Activated CD4-positive, alpha-beta T cell treated with anti-CD3 and anti-CD28 coated beads for 36 hours (primary cell): ENCODE measurements around the gene NCR3LG1. TPM values are rescaled to one million over a fixed set of nuclear protein-coding genes. Genes with fewer than 3 reads are reported as not detected.

Experiments
- ATAC-seq: fragments of 200-7000 bp; cut with Tn5 transposase; one replicate; pipeline ENCODE4 v1.10.0; 2021; ENCODE audit warnings: mild to moderate bottlenecking, moderate library complexity
- CTCF ChIA-PET: fragments of 350-600 bp; sonication (Branson Sonifier 250); formaldehyde crosslinking; loops from one replicate; lab custom pipeline; 2021; ENCODE audit warnings: antibody characterized with exemption; lab: Charles Lee
- POLR2A ChIA-PET: fragments of 350-600 bp; sonication (Branson Sonifier 250); formaldehyde crosslinking; loops from one replicate; lab custom pipeline; 2021; ENCODE audit warnings: antibody characterized with exemption, inconsistent platforms; lab: Charles Lee
- DNase-seq: peaks from one replicate; pipeline ENCODE4 v3.0.0-alpha.2; 2020
- H3K27ac Mint-ChIP-seq: one replicate; pipeline ENCODE4 v1.8.0; 2021; ENCODE audit warnings: mixed read lengths
- H3K27me3 Mint-ChIP-seq: one replicate; pipeline ENCODE4 v1.8.0; 2021; ENCODE audit warnings: mixed read lengths
- H3K36me3 Mint-ChIP-seq: one replicate; pipeline ENCODE4 v1.8.0; 2021; ENCODE audit warnings: low read depth, mixed read lengths
- H3K4me1 Mint-ChIP-seq: one replicate; pipeline ENCODE4 v1.8.0; 2021; ENCODE audit warnings: mixed read lengths
- H3K4me3 Mint-ChIP-seq: one replicate; pipeline ENCODE4 v1.8.0; 2021; ENCODE audit warnings: mild to moderate bottlenecking, moderate library complexity, mixed read lengths
- H3K9me3 Mint-ChIP-seq: one replicate; pipeline ENCODE4 v1.8.0; 2021; ENCODE audit warnings: low read depth, mixed read lengths
- intact Hi-C, 2 experiments: fragments of 100-400 bp; cut with DNase I in 1 of 2; cut with micrococcal nuclease in 1 of 2; formaldehyde crosslinking; loops; one replicate each; pipeline versions ENCODE4 v1.14.2 to v1.15.1; 2022 to 2024; cut with DNase I, micrococcal nuclease
- total RNA-seq, 2 experiments: library from RNA; stranded (reverse); gene quantifications; one replicate each; pipeline ENCODE4 v1.2.3, GENCODE V29; 2021

Gene NCR3LG1
- total RNA-seq, 2 experiments from 2014 or later, result 0.80 to 0.86 TPM

DNA sequence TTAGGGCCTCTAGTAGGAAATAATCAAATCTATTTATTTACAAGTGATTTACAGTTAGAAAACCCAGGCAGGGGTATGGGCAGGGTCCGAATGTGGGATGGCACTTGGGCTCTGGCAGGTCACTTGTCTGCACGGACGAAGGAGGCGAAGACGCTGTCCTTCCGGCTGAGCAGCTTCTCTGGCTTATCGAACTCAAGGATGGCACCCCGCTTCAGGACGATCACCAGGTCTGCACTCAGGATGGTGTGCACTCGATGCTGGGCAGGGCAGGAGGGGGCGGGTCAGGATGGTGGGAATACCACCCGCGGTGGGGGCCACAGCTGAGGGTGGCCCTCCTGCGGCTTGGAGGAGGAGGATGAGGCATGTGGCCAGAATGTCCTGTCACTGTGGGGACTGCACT is 41.3 kb downstream of the NCR3LG1 start:
- no peak for ATAC-seq
- Mint-ChIP-seq H3K4me3 (no peak overlapping the region), H3K9me3 (no peaks in the 10 kb centered on the region), H3K4me1 (peaks cover 3% of the 10 kb centered on the region), H3K27ac (no peak overlapping the region), H3K27me3 (peaks cover 2% of the 10 kb centered on the region), H3K36me3 (no peaks in the 10 kb centered on the region)
- CTCF ChIA-PET, result interaction anchor here (0.9 kb wide), 1 partner anchor 10 kb away, joined by 4 read pairs; no protein-coding TSS in a partner anchor
- POLR2A ChIA-PET, result no interaction called here
- no peak for DNase-seq
- intact Hi-C loops, result no loop called here

- DNase-seq, result no peak
- no peak for ATAC-seq
- peaks cover 2% of the 10 kb centered on the region for H3K27me3 Mint-ChIP-seq
- intact Hi-C loops, result no loop called here
- no peaks in the 10 kb centered on the region for H3K36me3 Mint-ChIP-seq
- CTCF ChIA-PET, result interaction anchor here (0.6 to 0.9 kb wide), 5 partner anchors 11 to 165 kb away, joined by 3 to 5 read pairs (median 3); no protein-coding TSS in a partner anchor
- no peak overlapping the region for H3K27ac Mint-ChIP-seq
- no peaks in the 10 kb centered on the region for H3K9me3 Mint-ChIP-seq
- peaks cover 3% of the 10 kb centered on the region for H3K4me1 Mint-ChIP-seq
- H3K4me3 Mint-ChIP-seq, result no peak overlapping the region
- POLR2A ChIA-PET, result no interaction called here
Observed at GRCh38 chr11:17393472-17393871, 41.9 kb downstream of the NCR3LG1 start.

GRCh38 chr11:17394743-17395390 is 43.3 kb downstream of the NCR3LG1 start:
- Mint-ChIP-seq H3K27ac (no peak overlapping the region), H3K27me3 (no peaks in the 10 kb centered on the region), H3K36me3 (no peaks in the 10 kb centered on the region), H3K4me3 (no peak overlapping the region), H3K9me3 (no peaks in the 10 kb centered on the region), H3K4me1 (peaks cover 3% of the 10 kb centered on the region)
- intact Hi-C loops, result no loop called here
- POLR2A ChIA-PET, result no interaction called here
- ATAC-seq (no peak), DNase-seq (no peak)
- CTCF ChIA-PET, result no interaction called here

- ChIA-PET POLR2A (no interaction called here), CTCF (no interaction called here)
- no peaks in the 10 kb centered on the region for H3K9me3 Mint-ChIP-seq
- H3K4me1 Mint-ChIP-seq, result no peaks in the 10 kb centered on the region
- intact Hi-C loops, result no loop called here
- no peak overlapping the region for H3K27ac Mint-ChIP-seq
- no peaks in the 10 kb centered on the region for H3K27me3 Mint-ChIP-seq
- ATAC-seq (no peak), DNase-seq (no peak)
- no peaks in the 10 kb centered on the region for H3K36me3 Mint-ChIP-seq
- H3K4me3 Mint-ChIP-seq, result no peak overlapping the region
Observed at GRCh38 chr11:17395554-17395961, 44.0 kb downstream of the NCR3LG1 start.

DNA sequence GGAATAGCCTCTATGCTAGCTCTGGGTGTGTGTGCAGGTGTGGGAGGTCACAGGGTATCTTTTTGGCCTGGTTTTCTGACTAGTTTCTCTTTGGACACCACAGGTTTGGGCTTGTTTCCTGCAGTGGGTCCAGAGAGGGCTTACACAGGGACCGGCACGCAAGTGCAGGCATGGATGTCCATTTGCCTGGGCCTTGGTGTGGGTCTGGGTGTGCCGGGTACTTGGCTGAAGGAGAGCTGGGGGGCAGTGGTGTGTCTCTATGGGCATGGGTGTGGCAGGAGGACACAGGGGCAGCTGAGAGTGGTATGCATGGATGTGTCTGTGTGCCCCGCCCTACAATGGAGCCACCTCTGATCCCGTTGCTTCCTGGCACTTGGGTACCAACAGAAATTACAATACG is 44.4 kb downstream of the NCR3LG1 start:
- Mint-ChIP-seq H3K27me3 (no peaks in the 10 kb centered on the region), H3K27ac (no peak overlapping the region), H3K4me3 (no peak overlapping the region), H3K9me3 (no peaks in the 10 kb centered on the region), H3K4me1 (no peaks in the 10 kb centered on the region), H3K36me3 (no peaks in the 10 kb centered on the region)
- DNase-seq, result no peak
- POLR2A ChIA-PET, result no interaction called here
- ATAC-seq, result no peak
- intact Hi-C loops, result no loop called here
- CTCF ChIA-PET, result interaction anchor here (0.8 kb wide), 1 partner anchor 24 kb away, joined by 3 read pairs; no protein-coding TSS in a partner anchor

- ATAC-seq (no peak), DNase-seq (no peak)
- no peaks in the 10 kb centered on the region for H3K4me1 Mint-ChIP-seq
Observed at GRCh38 chr11:17396598-17397310, 45.2 kb downstream of the NCR3LG1 start.

GRCh38 chr11:17397311-17398002 is 45.9 kb downstream of the NCR3LG1 start:
- DNase-seq (no peak), ATAC-seq (no peak)
- intact Hi-C loops, result no loop called here
- ChIA-PET CTCF (interaction anchor here (1.7 kb wide), 1 partner anchor 9 kb away, joined by 5 read pairs; the partner anchor contains the start of gene KCNJ11), POLR2A (no interaction called here)
- no peak overlapping the region for H3K4me3 Mint-ChIP-seq
- no peaks in the 10 kb centered on the region for H3K4me1 Mint-ChIP-seq
- no peak overlapping the region for H3K27ac Mint-ChIP-seq
- no peaks in the 10 kb centered on the region for H3K9me3 Mint-ChIP-seq
- H3K36me3 Mint-ChIP-seq, result no peaks in the 10 kb centered on the region
- H3K27me3 Mint-ChIP-seq, result no peaks in the 10 kb centered on the region

More at GRCh38 chr11:17396598-17397310, 45.2 kb downstream of the NCR3LG1 start:
- Mint-ChIP-seq H3K9me3 (no peaks in the 10 kb centered on the region), H3K36me3 (no peaks in the 10 kb centered on the region), H3K27me3 (no peaks in the 10 kb centered on the region), H3K4me3 (no peak overlapping the region), H3K27ac (no peak overlapping the region)
- ChIA-PET POLR2A (no interaction called here), CTCF (interaction anchor here (0.8 to 1.7 kb wide), 2 partner anchors 8 to 24 kb away, joined by 3 to 5 read pairs; partner anchors contain the start of gene KCNJ11)
- intact Hi-C loops, result no loop called here

DNA sequence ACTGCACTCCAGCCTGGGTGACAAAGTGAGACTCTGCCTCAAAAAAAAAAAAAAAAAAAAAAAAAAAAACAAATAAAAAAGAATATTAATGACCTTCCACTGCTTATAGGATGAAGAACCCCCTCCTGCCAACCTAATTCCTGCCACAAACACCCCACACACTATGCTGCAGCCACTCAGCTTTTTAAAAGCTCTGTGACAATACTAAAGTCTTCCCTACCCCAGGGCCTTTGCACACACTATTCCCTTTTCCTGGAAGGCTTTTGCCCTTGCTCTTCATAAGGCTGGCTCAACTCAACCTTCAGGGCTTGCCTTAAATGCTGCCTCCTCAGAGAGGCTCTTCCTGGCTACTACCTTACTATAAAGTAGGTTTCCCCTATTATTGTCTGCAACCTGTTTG is 47.6 kb downstream of the NCR3LG1 start:
- intact Hi-C loops, result no loop called here
- no peak overlapping the region for H3K27ac Mint-ChIP-seq
- H3K27me3 Mint-ChIP-seq, result no peaks in the 10 kb centered on the region
- H3K4me1 Mint-ChIP-seq, result no peaks in the 10 kb centered on the region
- no peak overlapping the region for H3K4me3 Mint-ChIP-seq
- no peaks in the 10 kb centered on the region for H3K9me3 Mint-ChIP-seq
- no peaks in the 10 kb centered on the region for H3K36me3 Mint-ChIP-seq
- ChIA-PET CTCF (interaction anchor here (1.0 to 1.2 kb wide), 3 partner anchors 8 to 129 kb away, joined by 3 to 5 read pairs (median 4); no protein-coding TSS in a partner anchor), POLR2A (no interaction called here)
- ATAC-seq, result no peak
- no peak for DNase-seq

DNA sequence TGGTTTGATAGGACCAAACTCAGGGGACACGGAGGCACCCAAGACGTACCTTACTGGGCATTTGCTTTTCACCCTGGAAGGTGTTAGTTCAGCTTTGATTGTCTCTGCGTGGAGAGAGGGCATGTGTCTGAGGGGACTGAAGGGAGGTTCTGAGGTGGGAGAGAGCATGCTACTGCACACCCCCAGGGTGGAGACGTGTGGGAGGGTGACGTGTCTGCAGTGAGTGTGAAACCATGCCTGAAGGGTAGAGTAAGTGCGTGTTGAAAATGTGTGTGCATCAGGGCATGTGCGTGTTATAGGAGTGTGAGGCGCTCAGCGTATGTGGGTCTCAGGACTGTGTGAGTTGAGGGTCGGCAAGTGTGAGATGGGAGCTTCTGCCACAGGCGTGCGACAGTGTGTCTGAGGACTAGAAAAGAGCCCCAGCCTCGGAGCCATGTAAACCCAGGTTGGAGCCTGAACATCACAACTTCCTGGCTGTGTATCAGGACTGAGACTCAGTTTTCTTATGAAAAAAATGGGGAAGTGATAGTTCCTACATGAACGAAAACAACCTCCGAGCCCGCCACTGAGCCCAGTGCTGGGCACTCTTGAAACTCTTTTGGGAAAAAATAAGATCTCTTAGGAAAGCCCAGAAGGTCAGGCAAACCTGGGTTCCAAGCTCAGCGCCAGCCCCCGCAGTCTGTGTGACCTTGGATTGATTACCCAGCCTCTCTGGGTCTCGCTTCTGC is 48.6 kb downstream of the NCR3LG1 start:
- intact Hi-C loops, result no loop called here
- no peak overlapping the region for H3K4me3 Mint-ChIP-seq
- ChIA-PET POLR2A (no interaction called here), CTCF (interaction anchor here (1.1 to 1.2 kb wide), 2 partner anchors 9 to 16 kb away, joined by 3 to 5 read pairs; no protein-coding TSS in a partner anchor)
- H3K27me3 Mint-ChIP-seq, result no peaks in the 10 kb centered on the region
- H3K36me3 Mint-ChIP-seq, result no peaks in the 10 kb centered on the region
- H3K27ac Mint-ChIP-seq, result no peak overlapping the region
- DNase-seq (no peak), ATAC-seq (no peak)
- H3K9me3 Mint-ChIP-seq, result no peaks in the 10 kb centered on the region
- H3K4me1 Mint-ChIP-seq, result no peaks in the 10 kb centered on the region

- no peak for ATAC-seq
- Mint-ChIP-seq H3K27ac (no peak overlapping the region), H3K9me3 (no peaks in the 10 kb centered on the region), H3K36me3 (no peaks in the 10 kb centered on the region), H3K27me3 (no peaks in the 10 kb centered on the region), H3K4me3 (no peak overlapping the region), H3K4me1 (no peaks in the 10 kb centered on the region)
- intact Hi-C loops, result no loop called here
- CTCF ChIA-PET, result interaction anchor here (1.2 kb wide), 1 partner anchor 17 kb away, joined by 5 read pairs; no protein-coding TSS in a partner anchor
- POLR2A ChIA-PET, result no interaction called here
- DNase-seq, result no peak
Observed at GRCh38 chr11:17401316-17401715, 49.7 kb downstream of the NCR3LG1 start.

DNA sequence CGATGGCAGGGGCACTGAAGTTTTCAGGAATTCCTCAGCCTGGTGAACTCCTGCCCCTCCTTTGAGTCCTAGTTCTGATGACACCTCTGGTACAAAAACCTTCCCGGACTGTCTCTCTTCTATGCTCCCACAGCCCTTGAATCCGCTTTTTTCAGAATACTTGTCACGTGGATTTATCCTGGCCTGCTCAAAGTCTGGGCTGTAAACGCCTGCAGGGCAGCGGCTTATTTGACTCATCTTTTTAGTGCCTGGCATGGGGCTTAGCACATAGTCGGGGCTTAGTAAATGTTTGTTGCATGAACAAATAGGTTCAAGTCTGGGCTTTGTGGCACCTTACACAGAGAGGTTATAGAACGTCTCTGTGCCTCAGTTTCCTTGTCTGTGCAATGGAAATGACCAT is 50.2 kb downstream of the NCR3LG1 start:
- H3K4me3 Mint-ChIP-seq, result no peak overlapping the region
- intact Hi-C loops, result no loop called here
- CTCF ChIA-PET, result no interaction called here
- no peaks in the 10 kb centered on the region for H3K9me3 Mint-ChIP-seq
- H3K27me3 Mint-ChIP-seq, result no peaks in the 10 kb centered on the region
- no peaks in the 10 kb centered on the region for H3K36me3 Mint-ChIP-seq
- DNase-seq (no peak), ATAC-seq (no peak)
- POLR2A ChIA-PET, result no interaction called here
- no peak overlapping the region for H3K27ac Mint-ChIP-seq
- H3K4me1 Mint-ChIP-seq, result no peaks in the 10 kb centered on the region
